RWPE1 (cell line): ENCODE results near the gene C2CD4C.

Experiments used
- CTCF ChIA-PET: fragments of 350-600 bp; sonication (Branson Sonifier 250); formaldehyde crosslinking; extraction: SDS; loops from one replicate; lab custom pipeline; 2021; lab: Yijun Ruan, JAX
- POLR2A ChIA-PET: fragments of 400-600 bp; formaldehyde crosslinking; extraction: SDS; loops from one replicate; lab custom pipeline; 2020; ENCODE audit warnings: antibody characterized with exemption; ENCODE audit not compliant: low non-redundant PET; lab: Yijun Ruan, JAX
- DNase-seq: peaks from one replicate; pipeline ENCODE4 v3.0.0; 2012; ENCODE audit warnings: low spot score
- H3K27ac ChIP-seq: fragments of 450-650 bp; 2 replicates; pipeline ENCODE4 v1.5.1; 2017
- CTCF ChIP-seq: fragments of 450-650 bp; conservative IDR thresholded peaks from 2 replicates; pipeline ENCODE4 v1.5.1; 2017; ENCODE audit warnings: low read depth, mild to moderate bottlenecking

Gene C2CD4C

GRCh38 chr19:368630-369024 is 40.3 kb downstream of the C2CD4C start:
- H3K27ac ChIP-seq, result no peak overlapping the region
- no peak for DNase-seq
- CTCF ChIA-PET, result interaction anchor here (0.5 to 1.3 kb wide), 4 partner anchors 11 to 216 kb away, joined by 3 to 5 read pairs (median 4); no protein-coding TSS in a partner anchor
- TF ChIP-seq CTCF, result no peak
- POLR2A ChIA-PET, result no interaction called here

- CTCF ChIA-PET, result interaction anchor here (0.6 to 1.3 kb wide), 3 partner anchors 10 to 217 kb away, joined by 3 to 5 read pairs (median 4); no protein-coding TSS in a partner anchor
- DNase-seq, result no peak
- POLR2A ChIA-PET, result interaction anchor here (0.5 kb wide), 1 partner anchor 158 kb away, joined by 12 read pairs; no protein-coding TSS in a partner anchor
- H3K27ac ChIP-seq, result no peak overlapping the region
- no peak for TF ChIP-seq CTCF
Observed at GRCh38 chr19:367963-368629, 40.9 kb downstream of the C2CD4C start.

- POLR2A ChIA-PET, result interaction anchor here (0.5 kb wide), 1 partner anchor 159 kb away, joined by 12 read pairs; no protein-coding TSS in a partner anchor
- TF ChIP-seq CTCF, result no peak
- H3K27ac ChIP-seq, result no peak overlapping the region
- no peak for DNase-seq
- CTCF ChIA-PET, result interaction anchor here (1.3 kb wide), 1 partner anchor 139 kb away, joined by 5 read pairs; no protein-coding TSS in a partner anchor
Observed at GRCh38 chr19:367561-367960, 41.4 kb downstream of the C2CD4C start.

- H3K27ac ChIP-seq, result no peak overlapping the region
- CTCF ChIA-PET, result interaction anchor here (1.3 kb wide), 1 partner anchor 139 kb away, joined by 5 read pairs; no protein-coding TSS in a partner anchor
- no peak for TF ChIP-seq CTCF
- POLR2A ChIA-PET, result no interaction called here
- DNase-seq, result no peak
Observed at GRCh38 chr19:366951-367350, 42.0 kb downstream of the C2CD4C start.

- CTCF ChIA-PET, result no interaction called here
- no peak overlapping the region for H3K27ac ChIP-seq
- POLR2A ChIA-PET, result no interaction called here
- DNase-seq, result no peak
- no peak for TF ChIP-seq CTCF
Observed at GRCh38 chr19:366205-366783, 42.7 kb downstream of the C2CD4C start.

GRCh38 chr19:364496-365287 is 44.3 kb downstream of the C2CD4C start:
- no peak for DNase-seq
- no peak for TF ChIP-seq CTCF
- H3K27ac ChIP-seq, result no peak overlapping the region
- ChIA-PET CTCF (no interaction called here), POLR2A (no interaction called here)
